Activated T-cell treated with anti-CD3 and anti-CD28 coated beads, Interleukin-2, amount 50 U/mL, for 48 hours (primary cell): ENCODE results near the gene GPX5.
"Not testable (repeated sequence)": the region's sequence is repeated elsewhere in the genome, so short reads cannot be mapped to it uniquely, and the experiment has no call there.

ENCODE experiments used
- DNase-seq, 2 experiments: peaks; one replicate each; pipeline ENCODE4 v3.0.0-alpha.2; 2020

The GPX5 gene

DNA sequence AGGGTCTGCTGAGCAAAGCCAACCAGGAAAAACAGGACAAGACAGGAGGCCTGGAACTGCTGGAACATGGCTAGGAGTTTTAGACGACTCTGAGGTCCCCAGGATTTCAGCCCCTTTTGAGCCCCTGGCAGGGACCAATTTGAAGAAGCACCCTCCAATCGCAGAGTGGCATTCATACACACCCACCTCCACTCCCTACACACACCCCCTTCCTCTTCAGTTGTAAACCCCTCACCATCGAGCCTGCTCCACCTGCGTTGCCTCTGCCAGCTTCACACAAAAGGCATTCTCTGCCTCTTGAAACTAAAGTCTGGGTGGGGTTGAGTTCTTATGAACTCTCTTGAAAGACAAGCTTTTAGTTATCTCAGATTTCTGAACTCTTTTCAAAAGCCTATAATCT lies 10.0 kb upstream of the GPX5 start, which contains the start of gene GPX6:
Gene GPX6 (minus strand): TSS at position 118 of the 400 bp plus-strand sequence. CDS start 50 bp downstream, at position 68.
- no peak for DNase-seq

DNA sequence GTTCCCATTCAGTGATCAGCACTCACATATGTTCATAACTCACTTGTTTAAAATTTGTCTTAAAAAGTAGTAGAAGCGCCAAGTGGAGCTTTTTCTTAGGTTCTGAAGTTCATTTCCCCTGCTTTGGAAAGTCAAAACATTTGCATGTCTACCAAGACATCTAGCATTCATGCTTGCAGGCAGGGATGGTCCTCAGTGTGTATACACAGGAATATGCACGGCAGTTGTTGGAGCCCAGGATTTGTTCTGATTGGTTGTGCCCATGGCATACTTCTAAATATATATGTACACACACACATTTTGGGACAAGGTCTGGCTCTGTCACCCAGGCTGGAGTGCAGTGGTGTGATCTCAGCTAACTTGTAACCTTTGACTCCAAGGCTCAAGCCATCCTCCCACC lies 7.7 kb upstream of the GPX5 start:
- no peak for DNase-seq

DNA sequence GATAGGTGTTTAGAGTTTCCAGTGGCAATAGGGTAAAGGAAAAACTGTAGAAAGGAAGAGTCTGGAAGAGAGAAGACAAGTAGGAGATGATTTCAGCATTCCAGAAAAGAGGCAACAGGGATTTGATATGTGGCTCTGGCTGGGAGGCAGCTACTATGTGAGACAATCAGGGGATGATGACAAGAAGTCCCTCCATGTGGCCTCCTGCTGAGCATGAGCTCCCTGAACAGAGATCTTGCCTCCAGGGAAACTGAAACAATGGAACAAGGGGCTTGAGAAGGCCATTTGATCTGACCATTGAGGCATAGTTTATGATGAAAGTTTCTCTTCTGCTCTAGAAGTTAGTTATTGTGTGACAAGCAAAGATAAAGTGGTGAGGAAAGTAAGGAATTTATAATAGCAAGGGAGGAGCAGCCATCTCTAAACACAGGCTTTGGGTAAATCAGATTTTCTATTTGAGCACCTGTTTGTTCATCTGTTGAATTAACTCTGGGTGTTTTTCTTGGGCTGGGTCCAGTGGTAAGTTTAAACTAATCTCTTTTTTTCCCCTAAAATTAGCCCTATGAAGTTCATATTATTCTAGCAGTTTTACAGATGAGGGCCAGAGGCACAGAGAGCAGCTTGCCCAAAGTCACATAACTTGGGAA lies 3.0 kb upstream of the GPX5 start:
- DNase-seq, result no peak

DNA sequence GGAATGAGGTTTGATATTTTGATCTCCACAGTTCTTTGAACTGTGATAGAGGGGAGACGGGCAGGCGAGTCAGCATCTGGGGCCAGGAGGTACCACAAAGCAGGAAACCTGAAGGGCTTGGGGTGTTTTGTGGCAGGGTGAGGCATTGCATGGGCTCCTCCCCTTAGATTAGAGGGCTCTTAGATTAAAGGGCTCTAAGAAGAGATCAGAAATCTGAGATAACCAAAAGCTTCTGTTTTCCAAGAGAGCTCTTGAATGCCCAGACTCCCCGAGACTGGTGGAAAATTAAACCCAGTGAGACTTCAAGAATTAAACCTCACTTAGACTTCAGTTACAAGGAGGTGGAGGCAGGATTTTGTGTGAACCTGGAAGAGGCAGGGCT lies 2.4 kb upstream of the GPX5 start:
- peak; percentile 26 to 43 for DNase-seq

DNA sequence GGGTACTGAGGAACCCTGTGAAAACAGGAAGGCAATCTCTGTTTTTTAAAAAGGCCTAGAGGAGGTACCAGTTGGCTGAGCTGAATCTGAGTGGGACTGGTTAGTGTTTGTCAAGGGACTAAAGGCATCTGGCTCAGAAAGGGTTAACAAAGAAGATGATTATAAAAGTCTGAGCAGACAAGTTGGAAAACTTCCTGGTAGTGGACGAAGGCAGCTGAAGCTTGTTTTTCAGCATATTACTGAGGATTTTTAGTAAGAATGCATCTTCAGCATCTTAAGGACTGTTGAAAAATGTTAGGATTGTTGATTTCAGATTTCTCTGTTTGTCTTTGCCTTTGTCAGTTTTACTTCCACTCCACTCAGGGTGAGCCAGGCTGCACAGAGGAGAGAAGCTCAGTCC lies 5.1 kb downstream of the GPX5 start:
- DNase-seq, result no peak

DNA sequence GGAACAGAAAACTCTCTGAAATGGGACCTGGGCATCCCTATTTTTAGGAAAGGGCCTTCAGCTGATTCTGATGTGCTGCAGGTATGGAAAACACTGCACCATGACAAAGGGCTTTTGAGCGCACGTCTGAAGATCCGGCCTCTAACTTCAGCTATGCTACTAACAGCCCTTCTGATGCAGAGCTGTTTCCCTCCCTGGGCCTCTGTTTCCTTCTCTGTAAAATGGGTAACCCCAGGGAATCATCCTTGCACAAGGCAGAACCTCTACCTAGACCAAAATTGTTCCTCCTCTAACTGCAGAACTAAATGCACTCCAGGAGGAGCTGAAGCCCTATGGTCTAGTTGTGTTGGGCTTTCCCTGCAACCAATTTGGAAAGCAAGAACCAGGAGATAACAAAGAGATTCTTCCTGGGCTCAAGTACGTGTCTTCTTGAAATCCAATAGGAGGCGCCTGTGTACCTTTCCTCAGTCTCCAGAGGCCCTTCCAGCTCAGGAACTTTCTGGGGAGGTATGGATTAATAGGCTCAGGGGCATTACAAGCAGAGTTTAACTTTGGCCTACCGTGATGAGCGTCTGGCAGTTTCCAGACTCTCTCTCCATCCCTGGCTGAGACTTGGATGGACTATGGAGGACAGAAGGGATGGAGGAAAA lies 5.9 kb downstream of the GPX5 start:
- no peak for DNase-seq

DNA sequence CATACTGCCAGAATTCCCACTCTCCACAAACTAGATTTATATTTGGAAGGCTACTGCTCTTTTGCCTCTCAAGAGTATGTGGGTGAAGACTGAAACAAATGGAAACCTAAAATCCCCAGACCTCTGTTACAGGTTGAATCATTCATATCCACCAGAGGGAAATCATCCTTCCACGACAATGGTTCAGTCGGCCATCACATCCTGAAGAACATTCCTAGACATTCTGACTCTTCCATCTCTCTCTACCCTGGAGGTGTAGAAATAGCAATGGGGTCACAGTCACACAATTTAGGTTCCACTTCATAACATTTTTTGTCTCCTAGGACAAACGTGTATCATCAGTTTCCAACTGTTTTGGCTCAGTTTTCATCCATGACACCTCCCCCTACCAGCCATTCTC lies 8.6 kb downstream of the GPX5 start:
- no peak for DNase-seq

DNA sequence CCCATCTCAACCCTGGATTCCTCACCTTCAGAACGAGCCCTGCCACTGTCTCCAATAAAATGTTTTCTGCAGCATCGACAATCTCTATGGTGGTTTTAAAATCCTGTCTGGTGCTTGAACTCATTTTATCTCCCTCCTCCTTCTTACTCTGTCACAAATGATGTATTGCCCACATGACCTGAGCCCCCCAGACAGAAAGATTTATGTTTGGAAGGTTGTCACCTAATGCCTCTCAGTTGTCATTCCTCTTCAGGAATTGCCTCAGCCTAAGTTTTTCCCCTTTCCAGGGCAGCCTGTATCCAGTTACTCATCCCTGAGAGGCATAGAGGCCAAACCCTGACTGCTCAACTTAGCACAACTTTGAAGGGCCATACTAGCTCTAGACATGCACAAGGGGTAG lies 9.2 kb downstream of the GPX5 start:
- no peak for DNase-seq

DNA sequence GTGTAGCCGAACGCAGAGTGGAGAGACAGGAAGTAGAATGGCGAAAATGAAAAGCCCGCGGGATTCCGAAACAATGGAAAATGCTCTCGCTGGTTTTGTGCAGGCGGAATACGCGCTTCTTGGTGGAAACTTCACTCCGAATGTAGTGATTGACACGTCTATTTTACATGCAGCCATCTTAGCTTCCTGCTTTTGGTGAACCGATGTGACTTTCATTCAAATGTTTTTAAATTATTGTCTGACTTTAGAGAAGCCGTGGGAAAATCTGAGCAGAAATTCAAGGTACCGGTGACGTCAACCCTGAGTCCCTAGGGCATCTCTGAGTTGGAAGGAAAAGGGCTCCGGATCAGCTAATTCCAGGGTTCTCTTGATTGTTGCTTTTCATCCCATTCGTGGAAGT lies 11.4 kb downstream of the GPX5 start:
- no peak for DNase-seq

DNA sequence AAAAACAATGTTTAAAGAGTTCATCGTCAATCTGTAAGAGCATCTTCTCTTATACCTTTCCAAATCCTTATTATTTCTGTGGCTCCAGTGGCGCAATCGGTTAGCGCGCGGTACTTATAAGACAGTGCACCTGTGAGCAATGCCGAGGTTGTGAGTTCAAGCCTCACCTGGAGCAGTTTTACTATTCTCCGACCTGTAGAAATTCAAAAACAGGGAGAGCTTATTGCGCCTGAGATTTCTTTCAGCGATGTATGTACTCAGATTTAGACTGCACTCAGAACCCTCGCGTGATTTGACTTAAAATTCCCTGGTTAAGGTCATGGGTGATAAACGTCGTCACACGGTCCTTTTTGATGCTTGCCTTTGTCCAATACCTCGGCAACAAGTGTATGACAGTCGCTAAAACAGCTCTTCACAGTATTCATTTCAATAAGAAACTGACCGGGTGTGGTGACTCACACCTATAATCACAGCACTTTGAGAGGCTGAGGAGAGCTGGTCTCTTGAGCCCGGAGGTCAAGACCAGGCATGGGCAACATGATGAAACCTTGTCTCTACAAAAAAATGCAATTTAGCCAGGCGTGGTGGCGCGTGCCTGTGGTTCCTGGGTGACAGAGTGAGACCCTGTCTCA lies 11.9 kb downstream of the GPX5 start:
- peak; percentile 34 to 45 for DNase-seq

DNA sequence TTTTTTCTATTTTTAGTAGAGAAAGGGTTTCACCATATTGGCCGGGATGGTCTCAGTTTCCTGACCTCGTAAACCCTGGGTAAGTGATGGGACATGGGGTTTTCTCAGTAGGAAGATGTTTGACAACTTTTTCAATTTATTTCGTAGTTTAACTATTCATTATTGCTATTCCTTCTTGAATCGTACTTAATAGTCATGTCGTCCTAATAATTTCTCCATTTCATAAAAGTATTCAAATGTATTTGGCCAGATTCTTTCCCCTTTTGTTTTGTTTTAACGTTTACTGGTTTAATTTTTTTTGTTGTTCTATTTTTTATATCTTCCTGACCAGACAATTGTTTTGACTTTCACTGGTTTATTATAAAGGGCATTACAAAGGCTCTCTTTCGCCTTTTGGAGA lies 16.3 kb downstream of the GPX5 start:
- DNase-seq, result no peak

DNA sequence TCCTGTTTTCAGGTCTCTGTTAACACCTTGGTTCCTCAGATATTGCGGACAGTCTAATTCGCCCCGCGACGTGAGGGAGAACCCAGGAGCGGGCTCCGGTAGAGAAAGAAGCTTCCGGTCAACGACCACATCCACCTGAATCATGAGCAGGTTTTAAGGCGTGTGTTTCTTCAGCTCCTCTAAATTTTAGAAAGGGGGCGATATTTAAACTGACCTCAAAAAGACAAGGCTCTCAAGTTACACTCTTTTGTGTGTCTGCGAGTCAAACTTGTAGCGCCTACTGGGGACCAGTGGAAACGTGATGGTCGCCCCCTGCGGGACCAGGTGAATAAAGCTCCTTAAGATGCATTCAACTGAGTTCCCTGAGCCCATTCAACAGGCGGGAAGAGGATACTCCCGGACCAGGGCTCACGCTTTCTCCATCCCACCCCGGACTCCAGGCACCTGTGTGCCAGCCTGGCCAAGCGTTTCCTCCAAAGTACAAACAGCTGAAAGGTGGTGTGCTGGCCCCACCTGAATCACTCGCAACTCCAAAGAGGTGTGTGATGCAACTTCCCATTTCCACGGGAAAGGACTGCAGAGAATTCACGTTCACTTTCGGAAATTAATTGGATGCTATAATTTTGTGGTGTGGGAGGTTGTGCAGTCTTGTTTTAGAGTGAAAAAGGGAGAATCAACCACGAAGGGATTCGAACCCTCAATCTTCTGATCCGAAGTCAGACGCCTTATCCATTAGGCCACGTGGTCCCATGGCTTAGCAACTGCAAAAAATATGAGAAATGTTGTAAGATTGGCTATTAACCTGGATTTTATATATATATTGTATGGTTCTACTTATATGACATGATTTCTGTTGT lies 17.0 kb downstream of the GPX5 start:
- DNase-seq, result peak; percentile 66 to 68

DNA sequence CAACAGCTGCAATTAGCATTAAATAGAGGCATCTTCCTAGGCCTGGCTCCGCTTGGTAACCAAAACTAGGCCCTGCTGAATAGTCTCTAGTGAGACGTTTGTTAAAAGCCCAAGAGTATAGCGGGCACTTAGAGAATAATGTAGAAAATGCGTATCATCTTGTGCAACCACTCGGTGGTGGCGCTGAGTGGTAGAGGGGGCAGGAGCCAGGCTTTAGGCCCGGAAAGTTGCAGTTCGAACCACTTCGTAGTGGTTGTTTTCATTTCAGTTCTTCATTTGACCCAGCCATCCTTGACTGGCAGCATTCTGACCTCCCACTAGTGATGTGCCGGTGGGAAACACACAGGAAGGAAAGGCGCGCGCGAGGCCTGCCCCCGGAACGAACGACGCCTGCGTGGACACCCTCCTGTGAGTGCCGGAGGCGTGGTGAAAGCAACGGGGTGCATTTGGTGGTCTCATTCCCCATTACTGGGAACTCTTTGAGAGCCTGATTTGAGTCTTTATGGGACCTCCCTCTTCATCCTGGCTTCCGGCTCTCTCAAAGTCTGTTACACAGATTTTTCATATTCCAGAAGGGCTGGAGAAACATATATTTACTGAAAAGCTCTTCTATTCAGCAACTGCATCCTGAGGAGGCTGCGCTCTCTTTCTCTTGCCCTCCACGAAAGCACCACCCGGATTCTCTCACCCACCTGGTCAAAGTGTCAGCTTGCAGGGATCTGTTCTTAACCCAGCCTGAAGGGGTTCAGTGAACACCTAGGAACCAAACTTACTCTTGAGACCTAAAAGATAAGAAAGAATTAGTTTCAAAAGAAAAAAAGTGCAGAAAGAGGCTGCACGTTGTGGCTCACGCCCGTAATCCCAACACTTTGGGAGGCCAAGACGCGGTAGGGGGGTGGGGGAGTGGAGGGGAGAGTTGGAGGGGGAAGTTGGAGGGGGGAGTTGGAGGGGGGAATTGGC lies 18.2 kb downstream of the GPX5 start:
- DNase-seq, result peak; percentile 41 to 48

DNA sequence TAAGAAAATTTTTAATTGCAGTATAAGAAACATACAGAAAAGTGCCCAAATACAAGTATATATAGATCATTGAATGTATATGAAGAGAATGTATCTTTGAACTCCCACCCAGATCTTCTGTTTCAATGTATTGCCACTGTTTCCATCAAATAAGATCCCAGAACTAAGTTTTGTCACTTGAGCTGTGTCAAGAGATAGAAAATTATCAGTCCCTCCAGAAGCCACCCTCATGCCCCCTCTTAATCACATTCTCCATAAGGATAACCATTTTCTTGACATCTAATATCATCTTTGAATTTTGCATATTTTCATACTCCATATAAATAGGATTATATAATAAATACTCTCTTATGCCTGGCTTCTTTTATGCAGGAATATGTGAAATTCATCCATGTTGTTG lies 20.3 kb downstream of the GPX5 start:
- DNase-seq, result no peak

DNA sequence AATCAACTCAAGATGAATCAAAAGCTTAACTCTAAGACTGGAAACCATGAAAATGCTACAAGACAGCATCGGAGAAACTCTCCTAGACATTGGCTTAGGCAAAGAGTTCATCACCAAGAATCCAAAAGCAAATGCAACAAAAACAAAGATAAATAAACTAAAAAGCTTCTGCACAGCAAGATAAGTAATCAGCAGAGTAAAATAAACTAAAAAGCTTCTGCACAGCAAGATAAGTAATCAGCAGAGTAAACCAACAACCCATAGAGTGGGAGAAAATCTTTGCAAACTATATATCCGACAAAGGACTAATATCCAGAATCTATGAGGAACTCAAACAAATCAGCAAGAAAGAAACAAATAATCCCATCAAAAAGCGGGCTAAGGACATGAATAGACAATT lies 21.3 kb downstream of the GPX5 start:
- not testable (repeated sequence) for DNase-seq

DNA sequence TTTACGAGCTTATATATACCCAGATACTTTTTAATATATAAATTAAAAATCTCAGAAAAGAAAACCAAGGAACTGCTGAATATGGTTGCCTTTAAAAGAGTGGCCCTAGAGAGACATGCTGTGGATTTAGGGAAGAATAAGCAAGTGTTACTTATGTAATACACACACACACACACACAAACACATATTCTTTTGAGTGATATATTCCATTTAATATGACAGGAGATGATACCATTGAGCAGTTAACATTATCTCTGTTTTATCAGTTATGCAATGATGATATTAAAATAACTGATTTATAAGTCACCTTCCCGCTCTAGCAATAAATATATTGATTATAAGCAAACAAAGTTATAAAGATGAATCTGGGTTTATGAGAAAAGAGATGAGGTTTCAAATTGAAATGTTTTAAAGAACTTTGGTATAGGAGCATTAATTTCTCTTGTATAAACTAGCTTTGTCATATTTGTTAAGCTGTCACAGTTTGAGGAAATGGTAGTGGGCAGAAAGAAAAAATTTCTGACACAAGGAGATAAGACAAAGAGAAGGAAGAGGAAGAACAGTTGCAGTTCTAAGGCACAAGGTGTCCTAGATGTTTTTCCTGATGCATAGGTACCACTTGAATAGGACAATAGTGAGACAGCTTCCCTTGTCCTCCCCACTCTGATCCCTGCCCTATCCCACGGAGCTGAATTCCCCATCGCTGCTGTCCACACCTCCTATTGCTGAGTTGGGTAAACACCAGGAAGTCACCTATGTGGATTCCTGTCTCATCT lies 26.4 kb downstream of the GPX5 start:
- DNase-seq, result no peak

DNA sequence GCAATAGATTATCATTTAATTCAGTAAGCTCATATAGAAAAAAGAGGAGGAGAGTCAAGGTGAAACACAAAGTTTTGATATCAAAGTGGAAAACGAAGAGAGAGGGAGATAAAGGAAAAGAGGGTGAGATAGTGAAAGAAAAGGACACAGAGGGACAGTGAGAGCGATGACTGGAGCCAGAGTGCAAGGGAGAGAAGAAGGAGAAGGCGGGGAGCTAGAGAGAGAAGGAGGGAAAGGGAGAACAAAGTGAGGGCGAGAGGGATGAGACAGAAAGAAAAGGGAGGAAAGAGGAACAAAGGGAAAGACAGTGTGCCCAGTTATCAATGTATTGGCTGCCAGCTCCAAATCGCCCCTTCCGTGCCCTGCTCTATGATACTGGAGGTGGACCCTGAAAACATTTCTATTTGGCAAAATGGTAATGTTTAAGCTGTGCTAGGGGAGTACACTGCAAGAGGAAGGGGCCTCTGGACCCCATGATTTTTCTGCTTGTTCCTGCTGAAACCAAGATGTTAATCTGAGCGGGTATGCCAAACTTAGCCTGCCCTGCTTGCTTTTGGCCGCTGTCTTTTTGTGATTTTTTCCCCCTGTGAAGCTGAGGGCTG lies 27.8 kb downstream of the GPX5 start:
- no peak for DNase-seq

DNA sequence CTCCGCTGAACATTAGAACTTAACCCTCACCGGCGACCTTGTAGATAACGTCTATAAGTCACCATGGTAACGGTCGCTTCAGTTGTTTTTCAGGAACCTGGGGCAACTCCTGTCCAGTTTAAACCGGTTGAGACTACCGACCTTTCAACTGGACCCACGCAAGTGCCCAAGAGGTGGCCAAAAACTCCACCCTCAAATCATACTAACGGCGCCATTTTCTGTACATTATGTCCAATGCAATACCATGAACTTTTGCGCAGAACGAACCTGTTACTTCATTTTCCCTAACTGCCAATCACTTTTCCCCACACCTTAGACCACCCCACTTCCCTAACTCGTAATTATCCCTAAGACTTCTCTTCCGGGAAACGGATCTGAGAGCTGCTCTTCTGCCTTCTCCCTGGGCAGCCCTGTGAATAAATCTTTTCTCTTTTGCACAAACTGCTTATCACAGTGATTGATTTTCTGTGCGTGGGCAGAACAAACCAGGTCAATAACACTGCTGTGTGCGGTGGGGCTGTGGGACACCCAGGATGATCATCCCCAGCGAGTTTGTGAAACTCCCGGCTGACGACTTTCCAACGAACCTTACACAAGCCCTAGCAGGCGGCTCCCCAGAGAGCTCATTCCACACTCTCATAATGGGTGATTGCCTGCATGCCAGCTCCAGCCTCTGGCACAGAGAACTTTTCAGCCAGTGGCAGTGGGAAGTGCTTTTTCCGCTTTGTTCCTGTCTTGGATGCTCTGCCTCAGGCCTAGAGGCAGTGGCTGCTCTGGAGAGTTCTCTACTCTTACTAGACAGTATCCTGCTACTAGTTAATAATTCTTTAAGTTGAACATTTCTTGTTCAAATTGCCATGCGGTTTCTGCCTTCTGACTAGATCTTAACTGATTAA lies 28.6 kb downstream of the GPX5 start:
- no peak for DNase-seq

DNA sequence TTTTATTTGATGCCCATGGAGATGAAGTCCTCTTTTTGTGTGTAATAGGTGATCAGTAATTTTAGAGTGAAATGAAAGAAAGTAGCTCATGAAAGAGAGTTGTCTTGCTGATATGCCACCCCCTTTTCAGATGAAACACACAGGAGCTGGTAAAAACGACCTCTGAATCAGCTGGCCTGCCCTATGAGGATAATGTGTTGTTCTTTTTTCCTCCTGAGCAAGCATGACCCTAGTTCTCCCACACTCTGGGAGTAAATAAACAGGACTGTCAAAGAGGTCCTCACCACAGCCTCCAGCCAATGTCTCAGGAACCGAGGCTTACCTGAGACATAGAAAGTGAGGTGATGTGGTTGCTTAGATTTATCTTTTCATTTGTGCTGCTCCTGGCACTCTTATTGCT lies 29.5 kb downstream of the GPX5 start:
- no peak for DNase-seq

DNA sequence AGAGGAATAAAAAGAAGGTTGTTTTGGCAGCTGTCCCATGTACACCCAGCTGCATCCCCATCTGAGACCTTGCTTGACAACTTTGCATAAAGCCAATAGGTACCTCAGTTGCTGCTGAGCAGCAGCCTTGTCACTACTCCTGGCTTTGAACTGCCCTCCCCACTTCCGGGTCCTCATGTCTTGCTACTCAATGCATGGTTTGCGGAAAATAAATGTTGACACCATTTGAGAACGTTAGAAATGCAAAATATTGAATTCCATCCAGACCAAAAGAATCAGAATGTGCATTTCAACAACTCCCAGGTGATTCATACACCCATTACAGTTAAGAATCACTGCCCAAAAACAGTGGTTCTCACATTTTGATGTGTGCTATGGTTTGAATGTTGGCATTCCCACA lies 32.9 kb downstream of the GPX5 start:
- no peak for DNase-seq
